Fibroblast of upper back skin (primary cell): ENCODE data around the gene IPPK.
A peak's percentile ranks its signal among the peaks of the same experiment; 100 is the strongest.
"Not testable (repeated sequence)": the region's sequence is repeated elsewhere in the genome, so short reads cannot be mapped to it uniquely, and the experiment has no call there.

Experiments used
- DNase-seq: peaks from one replicate; pipeline ENCODE4 v3.0.0-alpha.2; 2013

IPPK gene

DNA sequence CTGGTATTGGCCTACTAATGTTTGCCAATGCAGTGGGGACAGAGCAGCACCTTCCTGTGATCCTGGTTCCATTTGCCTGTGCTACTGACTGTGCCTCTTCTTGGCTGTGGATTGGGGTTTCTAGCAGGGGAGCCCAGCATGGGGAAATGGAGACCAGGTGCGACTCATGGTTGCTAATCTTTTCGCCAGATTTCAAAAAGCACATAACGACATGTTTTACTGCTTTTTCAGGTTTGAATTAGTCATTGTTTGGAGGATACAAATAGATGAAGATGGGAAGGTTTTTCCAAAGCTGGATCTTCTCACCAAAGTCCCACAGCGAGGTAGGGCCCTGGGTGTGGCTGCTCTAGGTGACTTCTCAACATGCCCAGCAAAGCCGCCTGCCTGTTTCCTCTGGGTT is 57.6 kb downstream of the IPPK start:
- DNase-seq = no peak

DNA sequence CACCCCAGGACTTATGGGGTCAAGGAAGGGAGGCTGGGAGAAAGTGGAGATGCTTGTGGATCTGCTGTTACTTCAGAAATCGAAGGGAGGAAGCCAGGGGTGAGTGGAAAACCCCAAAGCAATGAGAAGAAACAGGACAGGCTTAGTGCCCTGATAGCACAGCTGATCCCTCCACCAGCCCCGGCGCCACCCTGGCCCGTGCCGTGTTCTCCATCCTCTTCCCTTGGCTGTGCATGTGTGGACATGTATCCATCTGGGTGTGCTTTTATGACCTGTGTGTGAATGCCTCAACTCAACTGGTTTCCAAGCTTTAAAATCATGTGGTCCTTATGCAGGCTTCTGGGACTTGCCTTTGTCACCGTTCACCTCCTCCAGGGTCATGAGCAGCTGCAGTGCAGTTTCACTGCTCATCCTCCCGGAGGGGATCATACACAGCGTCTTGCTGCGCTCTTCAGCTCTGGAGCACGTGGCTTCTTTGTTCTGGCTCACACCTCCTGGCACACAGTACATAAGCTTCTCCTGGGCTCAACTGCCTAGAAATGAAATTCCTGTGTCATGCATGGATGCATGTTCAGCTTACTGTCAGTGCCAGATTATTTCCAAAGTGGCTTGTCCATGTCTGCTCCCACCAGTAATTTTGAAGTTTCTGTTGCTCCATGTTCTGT is 58.2 kb downstream of the IPPK start:
- DNase-seq = no peak

DNA sequence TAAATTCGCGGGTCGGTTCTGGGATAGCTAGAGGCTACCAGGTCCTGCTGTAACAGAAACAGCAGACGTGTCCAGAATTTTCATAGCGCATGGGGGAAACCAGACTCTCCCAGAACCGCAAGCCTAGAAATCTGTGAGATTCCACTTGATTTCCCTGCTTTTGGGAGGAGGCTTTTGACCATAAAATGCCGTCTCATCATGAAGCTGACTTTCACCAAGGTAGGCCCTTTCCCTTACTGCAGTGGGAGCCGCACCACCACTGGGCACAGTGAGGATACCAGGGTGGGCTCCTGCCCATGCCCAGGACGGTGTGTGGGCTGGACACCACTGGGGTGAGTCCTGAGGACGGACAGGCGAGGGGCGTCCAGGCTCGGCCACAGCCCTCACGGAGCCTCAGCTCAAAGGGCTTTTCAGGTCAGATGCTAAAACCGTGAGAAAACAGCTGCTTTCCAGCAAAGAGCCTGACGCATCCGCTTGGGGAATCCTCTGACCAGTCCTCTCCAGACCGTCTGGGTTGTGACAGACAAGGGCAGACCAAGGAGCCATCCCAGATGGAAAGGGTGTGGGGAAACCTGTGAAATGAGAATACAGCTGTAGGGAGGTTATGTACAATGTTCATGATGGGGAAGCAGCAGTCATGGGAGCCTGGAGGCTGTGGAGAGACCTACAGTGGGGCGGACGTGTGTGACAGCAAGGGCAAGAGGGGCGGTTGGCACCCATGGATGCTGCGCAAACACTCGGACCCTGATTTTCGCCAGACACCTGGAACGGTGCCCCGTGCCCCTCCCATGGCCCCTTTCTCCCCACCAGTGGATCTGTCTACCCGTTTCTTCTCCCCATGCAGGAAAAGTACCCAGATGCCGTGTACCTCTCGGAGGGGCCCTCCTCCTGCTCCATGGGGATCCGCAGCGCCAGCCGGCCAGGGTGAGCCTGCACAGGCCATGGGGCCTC is 59.2 kb downstream of the IPPK start:
- DNase-seq = peak; percentile 70

DNA sequence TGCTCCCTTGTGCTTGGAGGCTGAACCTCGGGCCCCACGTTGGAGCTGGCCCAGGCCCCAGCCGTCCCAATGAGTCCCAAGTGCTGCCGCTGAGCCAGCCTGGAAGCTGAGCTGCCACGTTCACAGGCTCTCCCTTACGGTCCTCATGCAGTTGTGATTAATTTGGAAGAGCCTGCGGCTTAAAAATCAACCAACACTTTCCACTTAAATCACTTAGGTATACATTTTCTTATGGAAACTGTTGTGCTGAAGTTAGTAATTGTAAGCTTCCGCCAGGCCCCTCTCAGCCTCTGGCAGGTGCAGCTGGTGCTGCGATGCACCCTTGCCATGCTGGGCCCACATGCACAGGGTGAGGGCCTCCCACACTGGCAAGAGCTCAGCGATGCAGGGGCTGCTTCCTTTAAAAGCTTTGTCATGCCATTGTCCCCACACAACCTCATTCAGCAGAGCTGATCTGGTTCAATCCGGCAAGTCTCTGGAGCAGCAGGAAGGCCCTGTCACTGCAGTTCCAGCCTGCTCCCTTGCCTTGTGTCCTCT is 61.0 kb downstream of the IPPK start:
- DNase-seq = no peak

DNA sequence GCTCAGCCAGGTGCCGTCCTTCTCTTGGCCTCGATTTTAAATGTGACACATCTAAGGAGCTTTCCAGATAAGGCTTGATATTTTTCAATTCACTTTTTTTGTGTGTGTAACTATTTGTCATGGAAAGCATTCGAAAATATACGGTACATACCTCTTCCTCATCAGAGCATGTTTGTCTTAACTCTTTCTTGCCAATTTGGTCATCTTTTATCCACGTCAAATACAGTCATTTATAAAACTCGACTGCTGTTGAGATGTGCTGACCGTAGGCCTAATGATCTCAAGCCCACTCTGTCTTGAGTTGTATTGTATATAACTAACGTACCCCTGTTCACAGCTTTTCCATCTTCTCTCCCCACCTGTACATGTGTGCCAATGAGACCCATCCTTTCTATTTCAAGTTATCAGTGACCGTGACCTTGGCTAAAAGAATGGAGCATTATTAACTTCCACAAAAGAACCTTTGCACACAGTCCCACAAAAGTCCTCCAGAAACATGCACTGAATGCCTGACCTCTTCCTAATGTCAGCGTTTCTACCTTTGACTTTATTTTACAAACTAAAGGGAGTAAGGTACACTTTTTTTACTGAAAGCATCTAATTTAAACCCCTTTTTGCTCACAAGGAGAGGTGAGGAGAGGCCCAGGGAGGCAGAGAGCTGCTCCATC is 61.6 kb downstream of the IPPK start:
- peak; percentile 52 for DNase-seq

DNA sequence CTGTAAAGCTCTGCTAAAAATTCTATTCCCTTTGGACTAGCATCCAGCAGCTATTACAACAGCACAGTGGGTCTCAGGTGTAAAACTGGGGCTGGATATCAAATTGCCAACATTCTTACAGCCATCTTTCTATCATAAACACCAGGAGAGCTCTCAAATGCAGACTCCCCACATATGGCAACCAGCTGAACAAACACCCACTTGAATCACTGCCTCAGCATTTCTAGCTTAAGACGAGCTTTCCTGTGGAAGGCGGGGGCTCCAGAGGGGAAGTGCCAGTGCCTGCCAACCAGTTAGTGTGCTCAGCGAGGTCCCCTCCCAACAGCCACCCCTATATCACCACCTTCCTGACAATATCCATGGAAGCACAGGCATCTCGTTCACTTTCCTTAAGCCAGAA is 62.2 kb downstream of the IPPK start:
- peak; percentile 94 for DNase-seq

DNA sequence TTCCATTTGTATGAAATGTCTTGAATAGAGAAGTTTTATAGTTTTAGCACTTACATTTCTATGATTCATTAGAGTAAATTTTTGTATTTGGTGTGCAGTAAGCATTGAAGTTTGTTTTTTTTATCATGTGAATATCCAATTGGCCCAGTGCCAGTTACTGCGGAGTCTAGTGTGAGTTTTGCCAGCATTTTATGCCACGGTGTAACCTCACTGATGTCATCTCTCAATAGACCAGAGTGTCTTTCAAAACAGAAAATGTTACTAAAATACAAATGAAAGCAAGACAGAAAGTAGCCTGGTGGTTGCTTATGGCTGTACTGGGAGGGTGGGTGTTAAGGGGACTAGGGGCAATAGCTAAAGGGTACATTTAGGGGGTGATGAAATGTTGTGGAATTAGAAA is 62.8 kb downstream of the IPPK start:
- peak; percentile 67 for DNase-seq

DNA sequence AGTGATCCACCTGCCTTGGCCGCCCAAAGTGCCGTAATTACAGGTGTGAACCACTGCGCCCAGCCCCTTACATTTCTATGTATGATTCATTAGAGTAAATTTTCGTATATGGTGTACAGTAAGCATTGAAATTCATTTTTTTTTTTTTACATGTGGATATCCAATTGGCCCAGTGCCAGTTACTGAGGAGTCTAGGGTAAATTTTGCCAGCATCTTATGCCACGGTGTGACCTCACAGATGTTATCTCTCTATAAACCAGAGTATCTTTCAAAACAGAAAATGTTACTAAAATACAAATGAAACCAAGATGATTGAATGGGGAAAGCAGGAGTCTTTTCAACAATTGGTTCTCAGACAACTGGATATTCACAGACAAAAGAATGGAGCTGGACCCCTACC is 64.7 kb downstream of the IPPK start:
- DNase-seq = no peak

DNA sequence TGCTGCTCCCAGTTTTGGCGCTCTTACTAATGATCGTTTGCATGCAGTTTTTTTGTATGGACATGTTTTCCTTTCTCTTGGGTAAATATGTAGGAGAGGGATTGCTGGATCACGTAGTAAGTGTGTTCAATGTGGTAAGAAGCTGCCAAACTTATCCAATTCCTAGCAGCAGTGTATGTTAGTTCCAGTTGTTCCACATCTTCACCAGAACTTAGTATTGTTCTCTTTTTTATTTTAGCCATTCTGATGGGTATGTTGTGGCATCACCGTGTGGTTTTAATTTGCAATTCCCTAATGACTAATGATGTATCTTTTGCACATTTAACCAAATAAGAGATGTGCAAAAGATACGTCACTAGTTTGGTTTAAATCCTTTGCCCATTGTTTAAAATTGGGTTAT is 65.9 kb downstream of the IPPK start:
- DNase-seq = no peak

DNA sequence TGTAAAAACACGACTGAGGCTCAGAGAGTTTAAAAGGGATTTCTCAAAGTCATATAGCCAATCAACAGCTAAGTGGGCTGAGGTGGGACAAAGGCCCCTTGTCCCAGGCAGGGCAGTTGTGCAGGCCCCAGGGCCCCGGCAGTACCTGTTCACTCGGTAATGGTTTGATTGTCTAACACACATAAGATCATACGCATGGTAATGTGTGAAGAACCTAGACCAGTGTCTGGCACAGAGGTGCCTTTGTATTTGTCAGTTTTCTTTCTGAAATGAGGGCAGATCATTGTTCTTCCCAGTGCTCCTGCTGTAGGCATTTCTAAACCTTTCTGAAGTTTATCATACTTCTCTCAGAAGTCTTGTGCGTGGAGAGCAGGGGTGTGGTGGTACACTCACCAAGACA is 66.8 kb downstream of the IPPK start:
- no peak for DNase-seq

DNA sequence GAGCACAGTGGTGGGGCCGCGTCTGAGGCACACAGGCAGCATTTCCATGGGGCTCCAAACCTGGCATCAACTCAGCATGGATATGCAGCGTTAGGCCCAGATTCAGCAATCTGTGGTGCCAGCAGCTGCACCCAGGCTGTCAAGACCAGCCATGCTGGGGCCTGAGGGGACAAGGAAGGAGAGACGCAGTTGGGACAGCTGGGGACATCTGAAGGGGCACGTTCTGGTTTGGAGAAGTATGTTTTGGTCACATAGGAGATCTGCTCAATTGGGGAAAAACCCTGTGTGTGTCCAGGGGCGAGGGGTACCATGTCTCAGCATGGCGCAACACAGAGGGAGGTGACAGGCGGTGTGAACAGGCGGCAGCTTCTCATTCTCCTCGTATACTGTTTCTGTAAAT is 67.5 kb downstream of the IPPK start:
- DNase-seq = no peak

DNA sequence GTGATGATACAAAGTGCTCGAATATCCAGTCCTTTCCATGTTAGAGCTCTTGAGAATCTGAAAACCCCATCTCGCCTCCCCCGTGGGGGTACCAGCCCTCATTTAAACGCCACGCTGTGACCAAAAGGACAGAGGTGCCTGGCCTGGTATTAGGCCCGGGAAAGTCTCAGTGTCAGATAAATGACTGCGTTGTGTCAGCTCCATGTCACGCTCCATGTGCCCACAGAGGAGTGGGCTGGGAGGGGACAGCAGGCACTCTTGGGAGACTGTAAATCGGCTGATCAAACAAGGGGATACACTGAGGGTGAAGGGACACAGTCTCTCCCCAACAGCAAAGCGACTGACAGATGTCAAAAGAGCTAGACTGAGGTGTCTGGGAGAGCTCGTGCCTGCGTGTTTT is 68.5 kb downstream of the IPPK start:
- DNase-seq = no peak

DNA sequence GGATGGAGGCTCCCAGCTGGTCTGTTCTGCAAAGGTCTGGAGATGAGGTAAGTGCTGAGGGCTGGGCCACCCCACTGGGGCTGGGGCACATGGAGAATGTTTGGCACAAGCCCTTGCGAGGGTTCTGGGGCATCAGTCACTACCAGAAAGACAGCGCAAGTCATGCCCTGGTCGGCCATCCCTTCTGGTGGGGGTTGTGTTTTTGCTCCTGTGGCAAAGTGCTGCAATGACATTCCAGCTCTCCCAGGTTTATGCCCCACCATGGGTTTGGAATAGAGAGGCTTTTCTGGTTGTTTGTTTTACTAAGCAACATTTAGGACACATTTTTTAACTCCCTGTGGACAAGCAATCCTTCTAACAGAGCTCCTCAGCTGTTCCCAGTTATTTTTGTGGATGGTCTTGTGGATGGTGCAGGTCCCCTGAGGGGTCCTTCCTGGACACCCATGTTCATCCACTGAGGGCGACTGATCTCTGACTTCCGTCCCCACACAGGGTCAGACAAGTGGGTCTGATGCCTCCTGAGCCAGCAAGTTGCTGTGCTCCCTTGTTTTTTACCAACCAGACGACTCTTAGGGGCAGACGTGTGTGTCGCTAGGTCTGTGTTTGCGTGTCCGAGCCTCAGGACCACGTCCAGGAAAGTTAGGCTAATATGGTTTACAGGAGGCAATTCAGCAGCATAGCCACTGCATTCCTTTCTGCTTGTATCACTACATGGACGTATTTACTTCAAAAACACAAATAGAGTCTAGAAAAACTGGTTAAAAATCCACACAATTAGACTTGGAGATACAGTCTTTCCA is 69.3 kb downstream of the IPPK start:
- peak; percentile 56 for DNase-seq

DNA sequence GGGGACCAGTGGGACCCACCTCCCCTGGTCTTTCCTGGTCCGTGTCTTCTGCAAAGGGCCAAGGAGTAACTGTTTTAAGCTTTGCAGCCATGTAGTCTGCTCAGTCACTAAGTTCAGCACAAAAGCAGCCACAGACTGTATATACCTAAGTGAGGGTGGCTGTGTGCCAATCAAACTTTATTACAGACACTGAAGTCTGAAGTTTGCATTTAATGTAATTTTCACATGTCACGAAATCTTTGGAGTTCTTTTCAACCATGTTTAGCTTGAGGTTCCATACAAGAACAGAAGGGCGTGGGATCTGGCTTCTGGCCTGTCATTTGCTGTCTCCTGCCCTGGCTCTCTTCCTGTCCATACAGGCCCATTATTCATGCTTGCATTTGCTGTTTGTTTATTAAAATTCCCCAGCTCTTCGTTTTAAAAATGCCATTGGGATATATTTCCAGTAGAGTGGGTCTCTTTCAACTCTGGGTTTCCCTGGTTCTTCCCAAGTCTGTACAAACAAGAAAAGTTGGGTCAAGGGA is 69.9 kb downstream of the IPPK start:
- DNase-seq = no peak

DNA sequence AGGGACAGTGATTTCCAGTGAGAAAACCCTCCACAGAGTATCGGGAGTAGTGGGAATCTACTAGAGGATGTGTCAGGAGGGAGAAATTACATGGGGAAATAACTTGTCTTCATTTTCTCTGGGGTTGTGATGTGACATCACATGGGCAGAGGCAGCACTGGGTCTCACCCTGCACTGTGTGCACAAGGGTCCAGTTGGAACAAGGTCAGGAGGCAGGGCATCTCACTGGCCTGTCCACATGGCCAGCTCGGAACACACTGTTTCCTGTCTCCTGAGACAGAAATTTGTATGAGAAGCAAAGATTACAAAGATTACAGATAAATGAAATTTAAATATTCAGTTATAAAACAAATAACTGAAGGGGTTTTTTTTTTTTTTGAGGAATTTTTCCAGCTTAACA is 71.5 kb downstream of the IPPK start:
- DNase-seq = no peak

DNA sequence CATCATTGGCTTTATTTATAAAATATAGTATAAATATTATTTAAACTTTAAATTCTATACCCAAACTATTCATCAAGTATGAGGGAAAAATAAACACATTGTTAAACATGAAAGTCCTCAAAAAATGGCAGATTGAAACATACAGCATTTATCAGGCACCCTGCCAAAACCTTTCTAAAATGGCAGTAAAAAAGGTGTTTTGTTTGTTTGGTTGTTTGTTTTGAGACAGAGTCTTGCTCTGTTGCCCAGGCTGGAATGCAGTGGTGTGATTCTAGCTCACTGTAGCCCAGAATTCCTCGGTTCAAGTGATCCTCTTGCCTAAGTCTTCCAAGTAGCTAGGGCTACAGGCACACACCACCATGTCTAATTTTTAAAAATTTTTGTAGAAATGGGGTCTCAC is 74.0 kb downstream of the IPPK start:
- DNase-seq = no peak

DNA sequence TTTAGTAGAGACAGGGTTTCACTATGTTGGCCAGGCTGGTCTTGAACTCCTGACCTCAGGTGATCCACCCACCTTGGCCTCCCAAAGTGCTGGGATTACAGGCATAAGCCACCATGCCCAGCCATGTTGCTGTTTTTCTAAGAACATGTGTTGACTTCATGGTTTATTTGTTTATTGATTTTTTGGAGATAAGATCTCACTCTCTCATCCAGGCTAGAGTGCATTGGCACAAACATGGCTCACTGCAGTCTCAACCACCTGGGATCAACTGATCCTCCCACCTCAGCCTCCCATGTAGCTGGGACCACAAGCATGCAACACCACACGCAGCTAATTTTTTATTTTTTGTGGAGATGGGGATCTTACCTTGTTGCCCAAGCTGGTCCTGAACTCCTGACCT is 74.9 kb downstream of the IPPK start:
- DNase-seq = not testable (repeated sequence)

DNA sequence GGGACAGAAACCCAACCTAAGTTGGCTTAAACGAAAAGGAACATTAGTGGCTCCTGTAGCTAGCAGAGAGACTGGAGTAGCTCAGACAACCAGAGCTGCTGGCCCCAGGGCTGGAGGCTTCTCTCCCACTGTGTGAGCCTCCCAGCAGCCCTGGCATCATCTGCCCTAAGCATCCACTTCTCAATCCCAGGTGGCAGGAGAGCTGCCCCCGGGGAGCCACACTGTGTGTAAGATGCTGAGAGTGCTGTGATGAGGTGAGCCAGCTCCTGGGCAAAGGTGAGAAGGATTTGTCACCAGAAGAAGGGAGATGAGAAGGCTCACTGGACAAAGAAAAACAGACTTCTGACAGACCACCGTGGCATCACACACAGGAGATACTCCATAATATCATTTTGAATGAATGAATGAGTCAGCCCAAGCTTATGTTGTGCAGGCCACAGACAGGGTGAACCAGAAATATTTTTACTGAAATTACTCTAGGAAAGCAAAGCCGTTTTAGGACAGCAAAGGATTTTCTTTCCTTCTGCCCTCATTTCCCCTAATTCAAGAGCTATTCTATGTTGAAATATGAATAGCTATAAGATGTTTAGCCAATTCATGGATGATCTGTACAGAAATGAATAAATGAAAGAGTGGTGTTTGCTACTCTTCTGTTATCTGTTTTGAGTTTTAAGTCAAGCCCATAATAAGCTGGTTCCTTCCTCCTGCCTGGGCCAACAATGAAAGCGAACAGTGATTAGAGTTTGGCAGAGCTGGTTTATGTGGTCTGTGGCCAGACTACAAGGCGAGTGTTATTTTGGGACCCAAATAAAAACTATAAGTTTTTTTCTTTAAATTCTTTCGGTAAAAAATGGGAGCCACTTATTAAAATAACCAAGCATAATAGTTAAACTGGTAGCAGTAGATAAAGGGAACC is 76.7 kb downstream of the IPPK start:
- peak; percentile 14 for DNase-seq

DNA sequence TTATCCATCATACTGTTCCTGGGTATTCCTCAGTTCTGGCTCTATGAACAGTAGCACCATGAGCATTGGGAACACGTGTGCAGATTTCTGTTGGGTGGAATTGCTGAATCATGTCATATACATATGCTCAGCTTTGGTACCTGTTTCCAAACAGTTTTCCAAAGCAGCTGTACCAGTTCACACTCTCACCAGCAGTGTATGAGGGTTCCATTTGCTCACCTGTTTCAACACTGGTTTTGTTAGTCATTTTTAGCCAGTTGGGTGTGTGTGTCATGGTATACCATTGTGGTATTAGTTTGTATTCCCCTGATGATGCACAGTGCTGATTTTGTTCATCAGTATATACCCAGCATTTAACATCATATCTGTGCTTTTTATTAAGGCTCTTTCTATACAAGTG is 77.4 kb downstream of the IPPK start:
- DNase-seq = no peak

DNA sequence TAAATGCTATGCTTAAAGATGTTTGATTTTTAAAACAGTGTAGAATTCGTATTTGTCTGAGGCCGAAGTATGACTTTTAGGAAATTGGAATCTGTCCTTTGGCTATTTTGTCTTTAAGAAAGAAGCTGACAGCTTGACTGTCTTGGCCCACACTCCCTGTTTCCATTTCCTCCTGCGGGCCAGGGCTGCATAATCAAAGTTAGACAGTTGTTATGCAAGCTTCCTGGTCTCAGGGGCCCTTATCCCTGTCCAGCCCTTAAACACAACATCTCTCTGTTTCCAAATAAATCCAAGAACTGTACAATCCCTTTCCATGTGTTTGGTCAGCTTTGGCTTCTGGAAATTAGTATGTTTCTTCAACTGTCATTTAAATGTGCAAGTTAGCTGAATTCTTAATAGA is 79.6 kb downstream of the IPPK start:
- DNase-seq = peak; percentile 42

DNA sequence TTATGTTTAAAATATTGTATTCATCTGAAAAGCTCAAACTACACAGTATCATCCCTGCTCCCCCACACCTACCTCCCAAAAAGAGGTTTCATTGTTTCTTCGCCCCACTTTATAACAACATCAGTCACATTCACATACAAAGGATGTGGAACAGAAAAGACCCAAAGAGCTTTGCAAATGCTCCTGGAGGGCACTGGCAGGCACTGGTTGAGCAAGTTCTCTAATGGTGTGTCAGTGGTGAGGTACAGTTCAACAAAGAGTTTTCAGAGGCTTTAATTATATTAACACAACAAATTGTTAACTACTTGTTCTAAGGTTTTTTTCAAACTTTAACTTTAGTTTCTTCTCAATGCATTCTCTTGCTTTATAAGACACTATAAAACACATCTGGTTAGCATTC is 80.0 kb downstream of the IPPK start:
- DNase-seq = no peak
